Stomach smooth muscle (tissue), 2 donors: ENCODE measurements around the gene MEGF8.
A peak's percentile ranks its signal among the peaks of the same experiment; 100 is the strongest.

Experiments used
- H3K27ac ChIP-seq: one replicate; pipeline ENCODE4 v1.7.0; 2013; ENCODE audit warnings: mild to moderate bottlenecking, low read length, inconsistent platforms
- H3K27me3 ChIP-seq, 2 donors: one replicate each; pipeline ENCODE4 v1.7.0; 2013; ENCODE audit warnings: low read length in 2 of 2; ENCODE audit not compliant: insufficient read depth in 2 of 2, control insufficient read depth in 1 of 2
- H3K36me3 ChIP-seq, 2 donors: one replicate each; pipeline ENCODE4 v1.7.0; 2013; ENCODE audit warnings: low read length in 2 of 2; ENCODE audit not compliant: control insufficient read depth in 2 of 2, insufficient read depth in 2 of 2
- H3K4me1 ChIP-seq: one replicate; pipeline ENCODE4 v1.7.0; 2013; ENCODE audit warnings: low read length; ENCODE audit not compliant: control insufficient read depth, insufficient read depth
- H3K4me3 ChIP-seq, 2 donors: one replicate each; pipeline ENCODE4 v1.7.0; 2013; ENCODE audit warnings: low read length in 2 of 2
- H3K9ac ChIP-seq, 2 donors: one replicate each; pipeline ENCODE4 v1.7.0; 2013; ENCODE audit warnings: low read length in 2 of 2, mild to moderate bottlenecking in 1 of 2
- H3K9me3 ChIP-seq, 2 donors: one replicate each; pipeline ENCODE4 v1.7.0; 2013; ENCODE audit warnings: low read length in 2 of 2; ENCODE audit not compliant: control insufficient read depth in 2 of 2
- donor health status: healthy.
- donor health status: Pancreatic carcinoma.

The MEGF8 gene

DNA sequence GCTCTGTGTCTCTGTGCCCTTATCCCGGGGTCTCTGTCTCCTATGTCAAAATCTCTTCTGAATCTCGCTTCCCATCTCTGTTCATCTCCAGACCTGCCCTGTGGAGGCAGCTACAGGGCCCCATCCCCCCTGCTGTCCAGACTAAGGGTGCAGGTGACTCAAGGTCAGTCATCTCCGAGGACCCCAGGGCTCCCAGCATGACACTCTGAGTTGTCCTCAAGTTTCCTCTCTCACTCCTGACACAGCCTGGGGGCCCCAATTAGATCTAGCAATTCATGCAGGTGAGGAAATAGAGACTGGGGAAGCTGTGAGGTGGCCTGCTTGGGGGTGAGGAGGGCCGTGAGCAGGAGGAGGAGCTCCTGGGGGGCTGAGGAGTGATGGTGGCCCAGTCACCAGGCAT lies 66.7 kb downstream of the MEGF8 start:
- Histone ChIP-seq H3K4me1 (peaks cover 7% of the 10 kb centered on the region), H3K27ac (no peak overlapping the region), H3K4me3 (no peak overlapping the region), H3K36me3 (no peaks in the 10 kb centered on the region), H3K9ac (no peak overlapping the region), H3K9me3 (no peaks in the 10 kb centered on the region), H3K27me3 (peaks cover 21 to 26% of the 10 kb centered on the region in 2 donors)

DNA sequence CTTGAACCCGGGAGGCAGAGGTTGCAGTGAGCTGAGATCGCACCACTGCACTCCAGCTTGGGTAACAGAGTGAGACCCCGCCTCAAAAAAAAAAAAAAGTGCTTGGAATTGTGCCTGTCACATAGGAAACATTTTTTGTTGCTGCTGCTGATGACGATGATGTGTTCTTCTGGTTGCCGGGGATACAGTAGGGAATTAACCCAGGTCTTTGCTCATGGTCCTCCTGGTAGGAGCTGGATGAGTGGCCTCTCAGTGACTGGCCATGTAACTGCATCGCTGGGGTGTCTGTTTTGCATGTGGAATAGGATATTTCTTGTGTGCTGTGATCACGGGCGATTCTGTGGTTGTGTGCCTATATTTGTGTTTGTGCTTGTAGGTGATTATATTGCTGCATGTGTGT lies 69.3 kb downstream of the MEGF8 start:
- H3K27ac ChIP-seq, result no peak overlapping the region
- no peak overlapping the region for H3K9ac ChIP-seq
- no peak overlapping the region for H3K4me3 ChIP-seq
- no peaks in the 10 kb centered on the region for H3K9me3 ChIP-seq
- H3K36me3 ChIP-seq, result no peaks in the 10 kb centered on the region
- H3K27me3 ChIP-seq, result peaks cover 10 to 13% of the 10 kb centered on the region in 2 donors
- peaks cover 14% of the 10 kb centered on the region for H3K4me1 ChIP-seq

DNA sequence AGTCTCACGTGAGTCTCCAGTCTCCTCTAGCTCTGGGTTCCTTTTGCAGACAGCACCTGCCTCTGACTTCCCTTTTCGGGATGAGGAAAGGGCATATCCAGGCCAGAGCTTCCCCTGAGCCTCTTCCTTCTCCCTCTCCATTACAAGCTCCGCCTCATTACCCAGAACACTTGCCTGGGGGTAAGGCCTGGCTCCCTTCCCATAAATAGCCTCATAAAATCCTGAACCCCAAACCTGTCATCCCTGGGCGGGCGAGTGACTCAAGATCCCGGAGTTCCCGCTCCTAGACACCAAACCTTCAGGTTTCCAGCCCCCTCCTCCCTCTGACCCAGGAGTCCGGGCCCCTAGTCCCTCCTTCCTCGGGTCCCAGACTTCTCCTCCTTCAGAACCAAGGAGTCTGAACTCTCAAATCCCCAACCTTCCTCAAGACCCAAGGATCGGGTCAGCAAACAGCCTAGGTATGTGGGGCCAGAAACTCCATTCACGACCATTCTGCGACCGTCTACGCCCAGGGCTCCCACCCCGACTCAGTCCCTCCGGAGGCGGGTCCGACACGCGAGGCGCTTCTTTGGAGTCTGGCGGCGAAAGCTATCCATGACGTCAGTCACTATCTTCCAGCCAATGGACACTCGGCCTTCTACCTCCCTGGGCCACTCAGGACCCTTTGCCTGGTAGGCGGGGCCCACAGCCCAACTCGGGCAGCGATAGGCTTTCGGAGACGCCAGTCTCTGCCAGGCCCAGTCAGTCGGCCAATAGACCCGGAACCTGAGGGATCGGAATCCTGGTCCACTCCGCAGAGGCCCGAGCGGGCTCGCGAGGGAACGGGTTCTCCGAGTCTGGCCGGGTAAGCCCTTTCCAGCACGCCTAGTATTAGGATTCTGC lies 71.2 kb downstream of the MEGF8 start:
- Histone ChIP-seq H3K27ac (peak overlapping the region; percentile 88), H3K27me3 (no peaks in the 10 kb centered on the region), H3K4me3 (peak overlapping the region; percentile 86 to 88), H3K9me3 (no peaks in the 10 kb centered on the region), H3K36me3 (no peaks in the 10 kb centered on the region), H3K9ac (peak overlapping the region; percentile 93 to 94), H3K4me1 (peaks cover 18% of the 10 kb centered on the region)

DNA sequence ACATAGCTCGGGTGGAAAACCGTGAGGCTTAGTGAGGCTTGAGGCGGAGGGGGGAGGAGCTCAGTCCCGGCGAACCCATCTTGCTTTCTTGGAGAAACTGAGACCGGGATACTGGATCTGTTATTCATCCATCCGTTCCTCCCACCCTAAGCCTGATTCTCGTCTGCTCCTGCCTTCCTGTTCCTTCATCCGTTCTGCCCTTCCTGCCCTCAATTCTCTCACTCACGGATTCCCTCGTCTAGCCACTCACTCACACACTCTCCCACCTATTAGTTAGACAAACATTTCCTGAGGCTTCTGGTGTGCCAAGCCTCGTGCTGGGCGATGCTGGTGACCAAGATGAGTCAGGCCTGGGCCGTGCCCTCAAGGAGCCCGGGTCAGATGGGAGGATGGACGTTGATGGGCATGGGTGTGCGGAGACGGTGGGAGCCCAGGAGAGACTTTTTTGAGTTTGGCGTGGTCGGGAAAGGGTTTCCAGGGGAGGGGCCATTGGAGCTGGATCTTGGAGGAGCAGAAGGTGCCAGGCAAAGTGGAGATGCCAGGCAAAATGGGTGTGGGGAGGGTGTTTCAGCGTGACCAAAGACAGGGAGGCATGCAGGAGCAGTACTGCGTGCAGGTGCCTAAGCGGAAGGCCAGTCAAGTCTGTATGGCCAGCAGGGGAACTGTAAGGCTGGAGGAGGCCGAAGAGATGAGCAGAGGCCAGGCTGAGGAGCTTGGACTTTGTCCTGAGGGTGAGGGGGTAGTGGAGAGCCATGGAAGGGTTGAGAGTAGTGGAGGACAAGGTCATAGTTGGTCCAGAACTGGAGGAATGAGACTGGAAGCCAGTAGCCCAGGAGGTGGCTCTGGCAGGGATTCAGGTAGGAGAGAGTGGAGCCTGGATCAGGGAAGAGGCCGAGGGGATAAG lies 72.1 kb downstream of the MEGF8 start:
- H3K27ac ChIP-seq, result peak overlapping the region; percentile 88

DNA sequence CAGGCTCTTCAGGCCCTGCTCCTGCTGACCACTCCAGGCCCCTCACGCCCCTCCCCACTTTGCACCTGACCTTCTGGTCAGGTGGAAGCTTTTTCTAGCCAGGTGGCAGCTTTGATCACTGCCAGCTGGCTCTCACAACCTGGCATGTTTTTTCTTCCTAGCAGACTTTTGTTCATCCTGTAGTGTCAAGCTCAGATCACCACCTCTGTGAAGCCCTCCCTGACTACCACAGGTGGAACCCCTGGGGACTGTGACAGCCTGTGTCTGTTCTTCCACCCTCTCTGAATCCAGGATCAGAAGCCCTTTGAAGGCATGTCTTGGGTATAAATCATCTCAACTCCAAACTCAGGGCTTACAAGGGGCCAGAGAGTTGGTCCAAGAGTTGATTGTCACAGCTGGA lies 75.0 kb downstream of the MEGF8 start:
- no peaks in the 10 kb centered on the region for H3K36me3 ChIP-seq
- H3K9ac ChIP-seq, result no peak overlapping the region
- H3K4me1 ChIP-seq, result peaks cover 24% of the 10 kb centered on the region
- H3K27ac ChIP-seq, result no peak overlapping the region
- no peaks in the 10 kb centered on the region for H3K9me3 ChIP-seq
- H3K4me3 ChIP-seq, result no peak overlapping the region
- no peaks in the 10 kb centered on the region for H3K27me3 ChIP-seq

More for the DNA sequence above, 72.1 kb downstream of the MEGF8 start:
- Histone ChIP-seq H3K4me3 (peak overlapping the region; percentile 86 to 88), H3K9me3 (no peaks in the 10 kb centered on the region), H3K27me3 (no peaks in the 10 kb centered on the region), H3K9ac (peak overlapping the region; percentile 93 to 94), H3K4me1 (peaks cover 24% of the 10 kb centered on the region), H3K36me3 (no peaks in the 10 kb centered on the region)

DNA sequence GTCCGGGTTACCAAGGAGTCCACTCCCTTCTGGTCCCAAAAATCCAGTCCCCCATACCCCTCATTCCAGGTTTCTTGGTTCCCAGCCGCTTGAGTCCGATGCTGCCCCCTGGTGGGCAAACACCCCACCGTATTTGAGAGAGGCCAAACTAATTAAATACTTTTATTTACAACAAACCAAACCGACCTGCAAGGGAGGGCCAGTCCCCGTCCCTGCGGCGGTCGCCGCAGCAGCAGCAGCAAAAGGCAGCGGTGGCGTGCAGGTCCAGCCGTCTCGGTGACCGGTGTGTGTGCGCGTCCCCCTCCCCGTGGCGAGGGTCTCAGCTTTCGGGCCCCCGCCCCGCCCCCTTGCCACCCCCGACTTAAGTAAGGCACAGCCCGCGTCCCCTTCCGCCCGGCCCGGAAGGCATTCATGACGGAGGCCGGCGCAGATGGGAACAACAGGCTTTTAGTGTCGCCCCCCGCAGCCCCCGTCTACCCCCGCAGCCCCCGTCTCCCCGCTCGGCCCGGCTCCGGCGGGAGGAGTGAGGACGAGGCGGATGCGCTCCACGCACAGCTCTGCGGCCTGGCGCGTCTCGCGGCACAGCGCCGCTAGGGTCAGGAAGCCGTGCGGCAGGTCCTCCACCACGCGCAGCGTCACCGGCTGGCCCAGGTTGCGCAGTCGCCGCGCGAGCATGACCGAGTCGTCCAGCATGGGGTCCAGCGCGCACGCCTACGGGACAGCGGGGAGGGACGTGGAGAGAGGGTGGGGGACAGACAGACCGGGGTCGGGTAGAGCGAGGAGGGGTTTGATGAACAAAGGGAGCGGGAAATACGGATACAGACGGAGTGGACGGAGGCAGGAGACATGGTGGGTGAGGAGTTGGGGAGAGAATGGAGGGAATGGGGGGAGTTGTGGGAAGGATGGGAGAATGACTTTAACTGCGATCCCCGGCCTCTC lies 76.2 kb downstream of the MEGF8 start:
- Histone ChIP-seq H3K4me3 (peak overlapping the region; percentile 66 to 77), H3K4me1 (peaks cover 20% of the 10 kb centered on the region), H3K9ac (peak overlapping the region; percentile 62 to 77), H3K27me3 (no peaks in the 10 kb centered on the region), H3K27ac (no peak overlapping the region), H3K36me3 (no peaks in the 10 kb centered on the region), H3K9me3 (no peaks in the 10 kb centered on the region)

DNA sequence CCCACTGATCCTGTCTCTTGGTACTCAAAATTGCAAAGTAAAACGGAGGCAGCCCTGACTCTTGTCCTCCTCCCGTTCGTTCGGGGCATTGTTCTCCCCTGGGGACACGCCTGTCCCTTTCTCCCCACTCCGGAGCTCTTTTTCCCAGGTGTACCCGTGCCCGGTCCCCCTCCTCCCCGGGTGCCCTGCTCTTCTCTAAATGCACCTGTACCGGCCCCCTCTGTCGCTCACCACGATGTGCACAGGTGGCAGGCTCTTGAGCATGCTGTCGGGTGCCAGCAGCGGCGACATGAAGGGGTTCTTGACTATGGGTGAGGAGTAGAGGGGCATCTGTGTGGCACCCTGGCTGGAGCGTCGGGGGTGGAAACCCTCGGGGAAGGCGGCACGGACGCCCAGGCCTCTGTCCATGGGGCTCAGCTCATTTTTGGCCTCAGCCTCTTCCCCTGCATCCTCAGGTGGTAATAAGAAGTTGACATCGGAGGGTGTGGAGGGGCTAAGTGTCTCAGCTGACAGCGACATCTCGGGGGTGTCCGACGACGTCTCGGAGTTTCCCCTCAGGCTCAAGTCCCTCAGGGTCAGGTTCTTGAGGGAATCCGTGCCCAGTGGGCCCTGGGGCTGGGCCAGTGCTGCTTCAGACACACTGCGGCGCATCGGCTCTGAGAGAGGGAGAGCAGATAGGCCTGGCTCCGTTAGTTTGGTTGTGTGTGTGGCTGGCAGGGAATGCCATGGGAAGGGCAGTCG lies 77.1 kb downstream of the MEGF8 start:
- Histone ChIP-seq H3K27me3 (no peaks in the 10 kb centered on the region), H3K4me3 (peak overlapping the region; percentile 66 to 77), H3K4me1 (peaks cover 15% of the 10 kb centered on the region), H3K9ac (peak overlapping the region in 1 of 2 donors; percentile 77), H3K9me3 (no peaks in the 10 kb centered on the region), H3K36me3 (no peaks in the 10 kb centered on the region), H3K27ac (no peak overlapping the region)

DNA sequence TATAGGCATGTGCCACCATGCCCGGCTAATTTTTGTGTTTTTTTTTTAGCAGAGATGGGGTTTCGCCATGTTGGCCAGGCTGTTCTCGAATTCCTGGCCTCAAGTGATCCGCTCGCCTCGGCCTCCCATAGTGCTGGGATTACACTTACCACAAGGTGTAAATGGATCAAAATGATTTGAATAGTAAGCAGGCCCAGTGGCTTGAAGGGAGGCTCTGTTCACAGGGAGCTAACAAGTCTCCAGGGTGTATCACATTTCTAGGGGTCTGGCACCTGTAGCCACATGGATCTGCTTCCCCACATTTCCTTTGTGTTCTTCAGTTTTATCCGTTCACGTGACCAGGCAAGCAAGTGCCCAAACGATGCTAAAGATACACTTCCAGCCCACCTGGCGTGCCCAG lies 78.2 kb downstream of the MEGF8 start:
- Histone ChIP-seq H3K27ac (no peak overlapping the region), H3K27me3 (no peaks in the 10 kb centered on the region), H3K4me3 (no peak overlapping the region), H3K36me3 (peaks cover 0 to 2% of the 10 kb centered on the region in 2 donors), H3K4me1 (peaks cover 10% of the 10 kb centered on the region), H3K9ac (no peak overlapping the region), H3K9me3 (no peaks in the 10 kb centered on the region)

DNA sequence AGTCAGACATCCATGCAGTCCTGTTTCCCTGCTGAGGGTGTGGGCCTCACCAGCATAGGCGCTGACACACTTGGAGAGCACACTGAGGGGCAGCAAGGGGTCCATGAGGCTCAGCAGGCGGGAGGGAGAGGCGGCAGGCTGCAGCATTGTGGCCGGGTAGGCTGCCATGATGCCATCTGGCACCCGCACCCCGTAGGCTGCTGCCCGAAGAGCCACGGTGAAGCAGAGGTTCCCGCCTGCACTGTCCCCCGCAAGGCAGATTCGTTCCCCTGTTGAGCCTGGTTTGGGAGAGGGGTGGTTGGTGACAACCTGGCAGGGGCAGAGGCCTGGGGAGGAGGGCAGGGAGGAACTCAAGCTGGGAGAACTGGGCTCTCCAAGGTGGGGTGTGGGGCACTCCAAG lies 80.7 kb downstream of the MEGF8 start:
- no peaks in the 10 kb centered on the region for H3K9me3 ChIP-seq
- peaks cover 0 to 2% of the 10 kb centered on the region in 2 donors for H3K36me3 ChIP-seq
- no peaks in the 10 kb centered on the region for H3K27me3 ChIP-seq
- peaks cover 13% of the 10 kb centered on the region for H3K4me1 ChIP-seq
- no peak overlapping the region for H3K9ac ChIP-seq
- H3K4me3 ChIP-seq, result no peak overlapping the region
- H3K27ac ChIP-seq, result no peak overlapping the region
